DND-41 (cell line): ENCODE measurements around the gene PERP.

ENCODE experiments used
- CTCF ChIP-seq: IDR thresholded peaks from 2 replicates; pipeline ENCODE4 v1.5.1; 2012; ENCODE audit warnings: borderline replicate concordance, low read length, moderate library complexity, mild to moderate bottlenecking; ENCODE audit not compliant: poor library complexity, severe bottlenecking; ENCODE audit errors: extremely low read depth
- EZH2 ChIP-seq: IDR thresholded peaks from 3 replicates; pipeline ENCODE4 v1.6.1; 2012; ENCODE audit warnings: borderline replicate concordance, low read depth, mild to moderate bottlenecking, moderate library complexity, low read length, inconsistent platforms; ENCODE audit not compliant: severe bottlenecking

GRCh38 chr6:138155443-138155842 lies 48.2 kb upstream of the PERP start:
- TF ChIP-seq CTCF: no peak
- no peak for TF ChIP-seq EZH2
